Kidney epithelial cell (primary cell): ENCODE measurements around the gene PACSIN1. TPM values are rescaled to one million over a fixed set of nuclear protein-coding genes. Genes with fewer than 3 reads are reported as not detected.

Experiments used
- DNase-seq: peaks from one replicate; pipeline ENCODE4 v3.0.0-alpha.2; 2010; ENCODE audit warnings: low read depth
- H3K27me3 ChIP-seq: 2 replicates; pipeline ENCODE4 v1.6.0; 2011; ENCODE audit warnings: low read length; ENCODE audit not compliant: control insufficient read depth, insufficient read depth
- H3K36me3 ChIP-seq: 2 replicates; pipeline ENCODE4 v1.5.1; 2011; ENCODE audit warnings: low read length; ENCODE audit not compliant: control insufficient read depth, insufficient read depth
- H3K4me3 ChIP-seq: 2 replicates; pipeline ENCODE4 v1.5.1; 2011; ENCODE audit warnings: low read depth, mild to moderate bottlenecking, control low read depth, low read length
- total RNA-seq: library from RNA; depleted of rRNA; stranded (reverse); fragments of >200 nt; gene quantifications from 2 replicates; pipeline ENCODE4 v1.2.3, GENCODE V29; 2015
- TF ChIP-seq, protein P1 (sequence below): IDR thresholded peaks from 2 replicates; pipeline ENCODE4 v1.5.1; 2011; ENCODE audit warnings: mild to moderate bottlenecking, moderate library complexity, low read length, control low read depth, inconsistent platforms; ENCODE audit not compliant: insufficient read depth, poor library complexity, severe bottlenecking

Gene PACSIN1
- total RNA-seq, 1 donor from 2014 or later = 0.04 TPM

DNA sequence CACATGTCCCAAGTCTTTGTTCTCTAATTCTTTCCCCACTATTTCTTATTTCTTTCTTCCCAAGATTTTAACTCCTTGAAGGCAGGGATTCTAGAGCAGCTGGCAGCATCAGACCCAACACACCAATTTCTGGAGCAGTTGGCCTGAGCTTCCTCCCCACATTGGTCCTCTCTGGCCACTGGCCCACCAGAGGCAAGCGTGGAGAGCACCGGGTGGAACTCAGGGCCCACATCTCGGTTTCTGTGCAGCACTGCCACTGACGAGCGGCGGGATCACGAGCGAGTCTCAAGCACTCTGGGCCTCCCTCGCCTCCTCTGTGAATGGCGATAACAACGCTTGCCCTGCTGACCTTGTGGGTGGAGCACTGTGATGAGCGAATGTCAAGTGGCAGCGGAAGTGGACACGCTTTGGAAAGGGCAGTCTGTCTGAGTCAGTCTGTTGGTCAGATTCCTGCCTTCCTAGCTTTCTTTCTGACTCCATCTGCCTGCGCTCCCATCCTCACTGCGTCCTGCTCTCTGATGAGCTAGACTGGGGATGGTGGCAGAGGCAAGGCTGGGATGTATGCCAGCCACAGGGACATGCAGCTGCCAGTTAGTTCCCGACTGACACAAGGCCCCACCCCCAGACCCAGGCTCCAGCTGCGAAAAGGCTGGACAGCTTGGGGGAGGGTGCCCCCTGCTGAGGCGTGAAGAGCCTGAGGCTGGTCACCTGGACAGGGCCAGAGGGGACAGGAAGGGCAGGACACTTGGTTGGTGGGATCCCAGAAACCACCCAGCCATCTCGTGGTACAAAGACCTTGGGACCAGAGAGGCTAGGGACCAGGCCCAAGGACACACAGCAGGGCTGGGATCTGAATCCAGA, 94.7 kb downstream of the PACSIN1 start:
- DNase-seq = no peak
- no peaks in the 10 kb centered on the region for H3K36me3 ChIP-seq
- no peak overlapping the region for H3K4me3 ChIP-seq
- TF ChIP-seq, protein P1, sequence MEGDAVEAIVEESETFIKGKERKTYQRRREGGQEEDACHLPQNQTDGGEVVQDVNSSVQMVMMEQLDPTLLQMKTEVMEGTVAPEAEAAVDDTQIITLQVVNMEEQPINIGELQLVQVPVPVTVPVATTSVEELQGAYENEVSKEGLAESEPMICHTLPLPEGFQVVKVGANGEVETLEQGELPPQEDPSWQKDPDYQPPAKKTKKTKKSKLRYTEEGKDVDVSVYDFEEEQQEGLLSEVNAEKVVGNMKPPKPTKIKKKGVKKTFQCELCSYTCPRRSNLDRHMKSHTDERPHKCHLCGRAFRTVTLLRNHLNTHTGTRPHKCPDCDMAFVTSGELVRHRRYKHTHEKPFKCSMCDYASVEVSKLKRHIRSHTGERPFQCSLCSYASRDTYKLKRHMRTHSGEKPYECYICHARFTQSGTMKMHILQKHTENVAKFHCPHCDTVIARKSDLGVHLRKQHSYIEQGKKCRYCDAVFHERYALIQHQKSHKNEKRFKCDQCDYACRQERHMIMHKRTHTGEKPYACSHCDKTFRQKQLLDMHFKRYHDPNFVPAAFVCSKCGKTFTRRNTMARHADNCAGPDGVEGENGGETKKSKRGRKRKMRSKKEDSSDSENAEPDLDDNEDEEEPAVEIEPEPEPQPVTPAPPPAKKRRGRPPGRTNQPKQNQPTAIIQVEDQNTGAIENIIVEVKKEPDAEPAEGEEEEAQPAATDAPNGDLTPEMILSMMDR = no peak
- no peaks in the 10 kb centered on the region for H3K27me3 ChIP-seq

DNA sequence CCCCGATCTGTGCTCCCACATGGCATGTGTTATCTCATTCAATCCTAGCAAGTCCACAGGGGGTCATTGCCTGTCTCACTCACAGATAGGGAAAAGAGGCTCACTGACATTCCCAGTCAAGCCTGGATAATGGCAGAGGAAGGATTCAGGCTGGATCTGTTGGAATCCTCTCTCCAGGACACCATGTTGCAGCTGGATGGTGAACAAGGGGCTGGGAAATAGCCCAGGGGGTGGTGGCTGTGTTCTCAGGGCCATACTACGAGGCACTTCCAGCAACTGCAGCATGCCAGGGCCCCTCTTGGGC, 95.3 kb downstream of the PACSIN1 start:
- TF ChIP-seq, protein P1 = no peak
- DNase-seq = no peak
- H3K4me3 ChIP-seq = no peak overlapping the region
- no peaks in the 10 kb centered on the region for H3K36me3 ChIP-seq
- no peaks in the 10 kb centered on the region for H3K27me3 ChIP-seq

DNA sequence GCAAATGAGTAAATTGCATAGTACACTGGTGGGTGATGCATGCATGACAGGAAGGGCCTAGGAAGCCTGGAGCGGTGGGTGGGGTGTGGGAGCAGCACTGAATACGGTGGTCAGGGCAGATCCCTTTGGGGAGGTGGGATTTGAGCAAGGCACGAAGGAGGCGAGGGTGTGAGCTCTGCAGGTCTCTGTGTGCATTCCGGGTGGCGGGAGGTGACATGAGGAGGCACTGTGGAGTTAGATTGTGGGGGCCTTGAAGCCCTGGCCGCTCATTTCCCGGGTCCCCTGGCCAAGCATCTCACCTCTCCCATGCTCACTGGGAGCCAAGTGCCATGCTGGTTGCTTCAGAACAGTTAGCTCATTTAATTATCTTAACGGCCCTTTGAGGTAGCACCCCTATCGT, 96.5 kb downstream of the PACSIN1 start:
- Histone ChIP-seq H3K27me3 (no peaks in the 10 kb centered on the region), H3K4me3 (no peak overlapping the region), H3K36me3 (no peaks in the 10 kb centered on the region)
- DNase-seq = no peak
- TF ChIP-seq, protein P1 = no peak

DNA sequence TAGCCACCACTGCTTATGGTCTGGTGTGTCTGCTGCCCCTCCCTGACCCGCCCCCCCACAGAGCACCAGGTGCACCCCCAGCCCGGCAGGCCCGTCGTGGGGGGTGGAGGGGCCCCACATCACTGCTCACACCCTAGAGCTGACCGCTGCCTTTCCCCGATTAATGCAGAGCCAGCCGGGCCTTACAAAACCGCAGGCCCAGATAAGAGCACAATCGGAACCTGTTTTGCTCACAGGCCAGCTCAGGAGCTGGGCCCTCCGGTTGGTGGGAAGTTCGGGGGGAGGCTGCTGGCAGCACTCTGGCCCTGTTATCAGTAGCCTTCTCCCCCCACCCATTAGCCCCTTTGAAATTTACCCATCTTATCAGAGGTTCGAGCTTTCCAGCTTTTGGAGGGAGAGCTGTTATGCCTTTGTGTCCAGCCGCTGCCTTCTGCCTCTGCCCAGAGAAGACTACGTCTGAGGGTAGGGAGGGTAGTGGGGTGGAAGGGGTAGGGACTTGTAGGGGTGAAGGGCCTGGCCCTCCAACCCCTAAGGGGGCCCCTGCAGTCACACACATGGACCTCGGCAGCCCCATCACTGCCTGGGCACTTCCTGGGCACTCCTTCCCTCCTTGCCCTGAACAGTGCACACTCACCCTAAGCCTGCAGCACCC, 97.1 kb downstream of the PACSIN1 start:
- H3K27me3 ChIP-seq = no peaks in the 10 kb centered on the region
- TF ChIP-seq, protein P1 = no peak
- DNase-seq = no peak

DNA sequence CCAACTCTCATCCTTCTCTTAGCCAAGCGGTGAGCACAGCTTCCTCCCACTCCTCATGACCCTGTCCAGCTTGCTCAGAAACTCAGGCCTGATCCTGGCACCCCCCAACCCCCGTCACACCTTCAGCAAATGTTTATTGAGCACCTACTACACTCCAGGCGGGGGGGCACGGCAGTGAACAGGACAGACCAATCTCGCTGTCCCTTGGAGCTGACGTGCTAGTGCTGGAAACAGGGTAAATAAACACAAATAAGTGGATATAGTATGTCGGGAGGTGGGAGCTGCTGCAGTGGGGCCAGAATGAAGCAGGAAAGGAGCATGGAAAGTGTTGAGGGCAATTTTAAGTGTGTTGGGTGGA, 97.6 kb downstream of the PACSIN1 start:
- Histone ChIP-seq H3K4me3 (no peak overlapping the region), H3K36me3 (no peaks in the 10 kb centered on the region), H3K27me3 (no peaks in the 10 kb centered on the region)
- TF ChIP-seq, protein P1 = no peak
- DNase-seq = no peak

More for the DNA sequence above, 97.1 kb downstream of the PACSIN1 start:
- Histone ChIP-seq H3K4me3 (no peak overlapping the region), H3K36me3 (no peaks in the 10 kb centered on the region)
